ENCODE measurements around the gene PPIP5K1.

- TF ChIP-seq, protein P1, sequence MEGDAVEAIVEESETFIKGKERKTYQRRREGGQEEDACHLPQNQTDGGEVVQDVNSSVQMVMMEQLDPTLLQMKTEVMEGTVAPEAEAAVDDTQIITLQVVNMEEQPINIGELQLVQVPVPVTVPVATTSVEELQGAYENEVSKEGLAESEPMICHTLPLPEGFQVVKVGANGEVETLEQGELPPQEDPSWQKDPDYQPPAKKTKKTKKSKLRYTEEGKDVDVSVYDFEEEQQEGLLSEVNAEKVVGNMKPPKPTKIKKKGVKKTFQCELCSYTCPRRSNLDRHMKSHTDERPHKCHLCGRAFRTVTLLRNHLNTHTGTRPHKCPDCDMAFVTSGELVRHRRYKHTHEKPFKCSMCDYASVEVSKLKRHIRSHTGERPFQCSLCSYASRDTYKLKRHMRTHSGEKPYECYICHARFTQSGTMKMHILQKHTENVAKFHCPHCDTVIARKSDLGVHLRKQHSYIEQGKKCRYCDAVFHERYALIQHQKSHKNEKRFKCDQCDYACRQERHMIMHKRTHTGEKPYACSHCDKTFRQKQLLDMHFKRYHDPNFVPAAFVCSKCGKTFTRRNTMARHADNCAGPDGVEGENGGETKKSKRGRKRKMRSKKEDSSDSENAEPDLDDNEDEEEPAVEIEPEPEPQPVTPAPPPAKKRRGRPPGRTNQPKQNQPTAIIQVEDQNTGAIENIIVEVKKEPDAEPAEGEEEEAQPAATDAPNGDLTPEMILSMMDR (conservative IDR thresholded peaks at IDR 0.05): no peak
- TF ChIP-seq ZFX (IDR thresholded peaks at IDR 0.05): no peak
These were observed 76.5 kb downstream of the PPIP5K1 start for GRCh38 chr15:43513550-43513949.
